Fibroblast of lung (primary cell): ENCODE data around the gene TMC5. TPM values are rescaled to one million over a fixed set of nuclear protein-coding genes. Genes with fewer than 3 reads are reported as not detected.
A peak's percentile ranks its signal among the peaks of the same experiment; 100 is the strongest.

Experiments
- DNase-seq, 2 donors: peaks; one replicate each; pipeline versions ENCODE4 v3.0.0 to v3.0.0-alpha.2; 2010; ENCODE audit warnings: low read depth in 2 of 2
- H2AFZ ChIP-seq: 2 replicates; pipeline ENCODE4 v1.5.1; 2012; ENCODE audit warnings: low read length, control low read depth, inconsistent platforms
- H3K27ac ChIP-seq: 2 replicates; pipeline ENCODE4 v1.5.1; 2011; ENCODE audit warnings: low read length, control low read depth; ENCODE audit not compliant: insufficient read depth
- H3K27me3 ChIP-seq: 2 replicates; pipeline ENCODE4 v1.5.1; 2011; ENCODE audit warnings: mild to moderate bottlenecking, low read length; ENCODE audit not compliant: control insufficient read depth, insufficient read depth
- H3K36me3 ChIP-seq: 2 replicates; pipeline ENCODE4 v1.5.1; 2011; ENCODE audit warnings: low read length; ENCODE audit not compliant: control insufficient read depth, insufficient read depth
- H3K4me1 ChIP-seq: 2 replicates; pipeline ENCODE4 v1.5.1; 2011; ENCODE audit warnings: low read length; ENCODE audit not compliant: control insufficient read depth, insufficient read depth; ENCODE audit errors: extremely low read depth
- H3K4me2 ChIP-seq: 2 replicates; pipeline ENCODE4 v1.5.1; 2011; ENCODE audit warnings: low read length, control low read depth; ENCODE audit not compliant: insufficient read depth; ENCODE audit errors: extremely low read depth
- H3K4me3 ChIP-seq, 4 experiments: fragments of 200-600 bp in 1 of 4; sonication (generic) in 1 of 4; replicated peaks in 1 of 4; 2 replicates each; pipeline ENCODE4 v1.5.1; 2011 to 2016; ENCODE audit warnings: low read length in 4 of 4, low read depth in 3 of 4, mild to moderate bottlenecking in 3 of 4, control low read depth in 2 of 4, inconsistent platforms in 1 of 4, mixed read lengths in 1 of 4; ENCODE audit not compliant: insufficient read depth in 1 of 4; ENCODE audit errors: control extremely low read depth in 1 of 4
- H3K79me2 ChIP-seq: 2 replicates; pipeline ENCODE4 v1.5.1; 2012; ENCODE audit warnings: mild to moderate bottlenecking, low read length, inconsistent platforms; ENCODE audit not compliant: control insufficient read depth, insufficient read depth
- H3K9ac ChIP-seq: 2 replicates; pipeline ENCODE4 v1.5.1; 2011; ENCODE audit warnings: mild to moderate bottlenecking, low read length, control low read depth; ENCODE audit not compliant: insufficient read depth
- H3K9me3 ChIP-seq: 2 replicates; pipeline ENCODE4 v1.5.1; 2012; ENCODE audit warnings: low read depth, low read length; ENCODE audit not compliant: control insufficient read depth, insufficient read depth
- H4K20me1 ChIP-seq: 2 replicates; pipeline ENCODE4 v1.5.1; 2011; ENCODE audit warnings: low read length; ENCODE audit not compliant: control insufficient read depth, insufficient read depth; ENCODE audit errors: extremely low read depth
- CTCF ChIP-seq, 2 donors: IDR thresholded peaks in 1 of 2; conservative IDR thresholded peaks in 1 of 2; 1 replicate in 1 of 2; 2 replicates in 1 of 2; pipeline ENCODE4 v1.5.1; 2011 to 2012; ENCODE audit warnings: low read length in 2 of 2, control low read depth in 1 of 2, inconsistent platforms in 1 of 2, low read depth in 1 of 2, mild to moderate bottlenecking in 1 of 2
- EZH2 ChIP-seq: IDR thresholded peaks from 2 replicates; pipeline ENCODE4 v1.5.1; 2012; ENCODE audit warnings: low read length, control low read depth, mild to moderate bottlenecking; ENCODE audit errors: missing control alignments
- polyA plus RNA-seq, 2 donors: library from polyadenylated mRNA; depleted of rRNA in 1 of 2; stranded (reverse) in 1 of 2; unstranded in 1 of 2; fragments of >200 nt; gene quantifications; 2 replicates each; pipeline ENCODE4 v1.2.1, GENCODE V29; 2011 to 2012; ENCODE audit warnings: missing spikeins in 1 of 2
- total RNA-seq: library from RNA; depleted of rRNA; stranded (reverse); fragments of >200 nt; gene quantifications from 2 replicates; pipeline ENCODE4 v1.2.1, GENCODE V29; 2014

Gene TMC5
- total and polyA plus RNA-seq, 2 donors (not counting 1 experiment from before 2014, with no cell fraction given) = not detected

GRCh38 chr16:19517424-19518089, 99.9 kb downstream of the TMC5 start:
- TF ChIP-seq EZH2 (no peak), CTCF (conservative IDR thresholded peaks at IDR 0.05 in 1 of 2, IDR thresholded peaks at IDR 0.05 in 1 of 2; ENCODE audit: low read depth in 1 of 2, low read length in 2 of 2) (no peak)
- no peak overlapping the region for H3K4me2 ChIP-seq
- peaks cover 5% of the 10 kb centered on the region for H3K79me2 ChIP-seq
- no peaks in the 10 kb centered on the region for H4K20me1 ChIP-seq
- peak; percentile 42 to 45 for DNase-seq
- H2AFZ ChIP-seq = no peak overlapping the region
- no peaks in the 10 kb centered on the region for H3K27me3 ChIP-seq
- H3K27ac ChIP-seq = no peak overlapping the region
- H3K4me3 ChIP-seq = no peak overlapping the region
- H3K36me3 ChIP-seq = no peaks in the 10 kb centered on the region
- no peak overlapping the region for H3K9ac ChIP-seq
- peaks cover 2% of the 10 kb centered on the region for H3K4me1 ChIP-seq
- H3K9me3 ChIP-seq = no peaks in the 10 kb centered on the region

- Histone ChIP-seq H3K4me1 (peaks cover 2% of the 10 kb centered on the region), H3K27ac (no peak overlapping the region), H3K4me2 (no peak overlapping the region), H3K9me3 (no peaks in the 10 kb centered on the region), H4K20me1 (no peaks in the 10 kb centered on the region), H3K79me2 (peaks cover 5% of the 10 kb centered on the region), H3K9ac (no peak overlapping the region), H3K36me3 (no peaks in the 10 kb centered on the region), H3K27me3 (no peaks in the 10 kb centered on the region), H3K4me3 (no peak overlapping the region), H2AFZ (no peak overlapping the region)
- DNase-seq = no peak
- TF ChIP-seq EZH2 (no peak), CTCF (conservative IDR thresholded peaks at IDR 0.05 in 1 of 2, IDR thresholded peaks at IDR 0.05 in 1 of 2; ENCODE audit: low read depth in 1 of 2, low read length in 2 of 2) (no peak)
Observed at GRCh38 chr16:19518388-19518787, 100.7 kb downstream of the TMC5 start.

GRCh38 chr16:19520861-19521331, 103.2 kb downstream of the TMC5 start:
- H3K4me1 ChIP-seq = peaks cover 4% of the 10 kb centered on the region
- H3K79me2 ChIP-seq = peaks cover 25% of the 10 kb centered on the region
- H3K9ac ChIP-seq = no peak overlapping the region
- DNase-seq = peak; percentile 39 to 58
- no peaks in the 10 kb centered on the region for H3K36me3 ChIP-seq
- peak overlapping the region; percentile 86 for H3K4me2 ChIP-seq
- peak overlapping the region; percentile 76 for H3K27ac ChIP-seq
- TF ChIP-seq CTCF (conservative IDR thresholded peaks at IDR 0.05 in 1 of 2, IDR thresholded peaks at IDR 0.05 in 1 of 2; ENCODE audit: low read depth in 1 of 2, low read length in 2 of 2) = no peak
- TF ChIP-seq EZH2 = no peak
- H3K9me3 ChIP-seq = no peaks in the 10 kb centered on the region
- no peaks in the 10 kb centered on the region for H3K27me3 ChIP-seq
- peak overlapping the region; percentile 60 to 89 (median 68) for H3K4me3 ChIP-seq
- H2AFZ ChIP-seq = peak overlapping the region; percentile 28
- no peaks in the 10 kb centered on the region for H4K20me1 ChIP-seq
